ENCODE results near the gene ELK1.
A peak's percentile ranks its signal among the peaks of the same experiment; 100 is the strongest.

The ELK1 gene

DNA sequence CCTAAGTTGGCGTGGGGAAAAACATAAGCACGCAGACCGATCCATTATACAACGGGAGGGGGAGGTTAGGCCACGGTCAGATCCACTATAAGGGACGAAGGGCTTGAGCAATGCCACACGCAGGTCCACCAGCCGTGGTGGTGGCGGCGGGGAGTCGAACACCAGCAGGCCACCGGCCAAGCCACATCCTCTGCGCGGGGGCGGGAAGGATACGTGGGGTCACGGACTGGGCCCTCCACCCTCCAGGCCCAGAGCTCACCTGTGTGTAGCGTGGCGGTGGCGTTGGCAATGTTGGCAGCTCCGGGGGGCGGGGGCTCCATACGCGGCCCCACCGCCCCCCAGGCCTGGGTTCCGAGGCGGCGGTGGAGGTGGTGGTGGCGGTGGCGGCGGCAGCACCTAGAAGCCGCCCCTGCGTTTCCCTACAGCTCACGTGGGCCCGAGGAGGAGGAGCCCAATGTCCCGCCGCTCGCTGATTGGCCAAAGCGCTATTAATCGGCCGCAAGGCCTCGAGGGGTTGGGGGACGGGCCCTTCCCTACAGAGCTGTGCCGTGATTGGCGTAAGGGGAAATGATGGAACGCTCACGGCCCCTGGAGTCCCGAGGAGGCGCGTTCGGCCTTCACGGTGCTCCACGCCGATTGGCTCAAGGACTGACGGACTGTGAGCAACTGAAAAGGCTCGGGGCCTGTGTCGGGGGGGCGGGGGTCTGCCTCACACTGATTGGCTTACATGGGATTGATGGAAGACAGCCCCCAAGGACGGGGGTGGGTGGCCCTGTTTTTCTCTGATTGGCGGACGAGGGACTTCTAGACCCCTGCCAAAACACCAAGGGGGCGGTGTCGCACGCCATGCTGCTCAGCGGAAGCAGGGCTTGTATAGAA is at the start of gene ELK1 (continued):
- TF ChIP-seq, protein P1, sequence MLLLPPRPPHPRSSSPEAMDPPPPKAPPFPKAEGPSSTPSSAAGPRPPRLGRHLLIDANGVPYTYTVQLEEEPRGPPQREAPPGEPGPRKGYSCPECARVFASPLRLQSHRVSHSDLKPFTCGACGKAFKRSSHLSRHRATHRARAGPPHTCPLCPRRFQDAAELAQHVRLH (tag by site-specific recombination; IDR thresholded peaks at IDR 0.05): peak; percentile 29; the same call in 1 of the 2 replicates
- TF ChIP-seq ZNF777 (tag by site-specific recombination; IDR thresholded peaks at IDR 0.05; ENCODE audit: borderline replicate concordance): no peak
- no peak for TF ChIP-seq GFI1B (tag by site-specific recombination; IDR thresholded peaks at IDR 0.05)
- TF ChIP-seq GLI4 (tag by site-specific recombination; IDR thresholded peaks at IDR 0.05): no peak
- TF ChIP-seq ZNF623 (tag by site-specific recombination; IDR thresholded peaks at IDR 0.05): no peak
- TF ChIP-seq ZNF155 (tag by site-specific recombination; IDR thresholded peaks at IDR 0.05): no peak
- TF ChIP-seq, protein P2, sequence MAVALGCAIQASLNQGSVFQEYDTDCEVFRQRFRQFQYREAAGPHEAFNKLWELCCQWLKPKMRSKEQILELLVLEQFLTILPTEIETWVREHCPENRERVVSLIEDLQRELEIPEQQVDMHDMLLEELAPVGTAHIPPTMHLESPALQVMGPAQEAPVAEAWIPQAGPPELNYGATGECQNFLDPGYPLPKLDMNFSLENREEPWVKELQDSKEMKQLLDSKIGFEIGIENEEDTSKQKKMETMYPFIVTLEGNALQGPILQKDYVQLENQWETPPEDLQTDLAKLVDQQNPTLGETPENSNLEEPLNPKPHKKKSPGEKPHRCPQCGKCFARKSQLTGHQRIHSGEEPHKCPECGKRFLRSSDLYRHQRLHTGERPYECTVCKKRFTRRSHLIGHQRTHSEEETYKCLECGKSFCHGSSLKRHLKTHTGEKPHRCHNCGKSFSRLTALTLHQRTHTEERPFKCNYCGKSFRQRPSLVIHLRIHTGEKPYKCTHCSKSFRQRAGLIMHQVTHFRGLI (tag by site-specific recombination; IDR thresholded peaks at IDR 0.05): no peak
- no peak for TF ChIP-seq ZNF596 (tag by site-specific recombination; IDR thresholded peaks at IDR 0.05)
- no peak for TF ChIP-seq ZNF132 (tag by site-specific recombination; IDR thresholded peaks at IDR 0.05; ENCODE audit: borderline replicate concordance)
- TF ChIP-seq, protein P3, sequence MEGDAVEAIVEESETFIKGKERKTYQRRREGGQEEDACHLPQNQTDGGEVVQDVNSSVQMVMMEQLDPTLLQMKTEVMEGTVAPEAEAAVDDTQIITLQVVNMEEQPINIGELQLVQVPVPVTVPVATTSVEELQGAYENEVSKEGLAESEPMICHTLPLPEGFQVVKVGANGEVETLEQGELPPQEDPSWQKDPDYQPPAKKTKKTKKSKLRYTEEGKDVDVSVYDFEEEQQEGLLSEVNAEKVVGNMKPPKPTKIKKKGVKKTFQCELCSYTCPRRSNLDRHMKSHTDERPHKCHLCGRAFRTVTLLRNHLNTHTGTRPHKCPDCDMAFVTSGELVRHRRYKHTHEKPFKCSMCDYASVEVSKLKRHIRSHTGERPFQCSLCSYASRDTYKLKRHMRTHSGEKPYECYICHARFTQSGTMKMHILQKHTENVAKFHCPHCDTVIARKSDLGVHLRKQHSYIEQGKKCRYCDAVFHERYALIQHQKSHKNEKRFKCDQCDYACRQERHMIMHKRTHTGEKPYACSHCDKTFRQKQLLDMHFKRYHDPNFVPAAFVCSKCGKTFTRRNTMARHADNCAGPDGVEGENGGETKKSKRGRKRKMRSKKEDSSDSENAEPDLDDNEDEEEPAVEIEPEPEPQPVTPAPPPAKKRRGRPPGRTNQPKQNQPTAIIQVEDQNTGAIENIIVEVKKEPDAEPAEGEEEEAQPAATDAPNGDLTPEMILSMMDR (tag by site-specific recombination; IDR thresholded peaks at IDR 0.05): peak; percentile 47
- TF ChIP-seq ZEB2 (tag by site-specific recombination; IDR thresholded peaks at IDR 0.05): peak; percentile 42; the same call in 1 of the 2 replicates
- no peak for TF ChIP-seq FEZF1 (tag by site-specific recombination; IDR thresholded peaks at IDR 0.05)
- TF ChIP-seq GLIS1 (tag by site-specific recombination; IDR thresholded peaks at IDR 0.05): peak; percentile 75
- no peak for TF ChIP-seq ZNF112 (tag by site-specific recombination; IDR thresholded peaks at IDR 0.05)
- TF ChIP-seq ZNF324 (tag by site-specific recombination; IDR thresholded peaks at IDR 0.05): no peak
- TF ChIP-seq, protein P4, sequence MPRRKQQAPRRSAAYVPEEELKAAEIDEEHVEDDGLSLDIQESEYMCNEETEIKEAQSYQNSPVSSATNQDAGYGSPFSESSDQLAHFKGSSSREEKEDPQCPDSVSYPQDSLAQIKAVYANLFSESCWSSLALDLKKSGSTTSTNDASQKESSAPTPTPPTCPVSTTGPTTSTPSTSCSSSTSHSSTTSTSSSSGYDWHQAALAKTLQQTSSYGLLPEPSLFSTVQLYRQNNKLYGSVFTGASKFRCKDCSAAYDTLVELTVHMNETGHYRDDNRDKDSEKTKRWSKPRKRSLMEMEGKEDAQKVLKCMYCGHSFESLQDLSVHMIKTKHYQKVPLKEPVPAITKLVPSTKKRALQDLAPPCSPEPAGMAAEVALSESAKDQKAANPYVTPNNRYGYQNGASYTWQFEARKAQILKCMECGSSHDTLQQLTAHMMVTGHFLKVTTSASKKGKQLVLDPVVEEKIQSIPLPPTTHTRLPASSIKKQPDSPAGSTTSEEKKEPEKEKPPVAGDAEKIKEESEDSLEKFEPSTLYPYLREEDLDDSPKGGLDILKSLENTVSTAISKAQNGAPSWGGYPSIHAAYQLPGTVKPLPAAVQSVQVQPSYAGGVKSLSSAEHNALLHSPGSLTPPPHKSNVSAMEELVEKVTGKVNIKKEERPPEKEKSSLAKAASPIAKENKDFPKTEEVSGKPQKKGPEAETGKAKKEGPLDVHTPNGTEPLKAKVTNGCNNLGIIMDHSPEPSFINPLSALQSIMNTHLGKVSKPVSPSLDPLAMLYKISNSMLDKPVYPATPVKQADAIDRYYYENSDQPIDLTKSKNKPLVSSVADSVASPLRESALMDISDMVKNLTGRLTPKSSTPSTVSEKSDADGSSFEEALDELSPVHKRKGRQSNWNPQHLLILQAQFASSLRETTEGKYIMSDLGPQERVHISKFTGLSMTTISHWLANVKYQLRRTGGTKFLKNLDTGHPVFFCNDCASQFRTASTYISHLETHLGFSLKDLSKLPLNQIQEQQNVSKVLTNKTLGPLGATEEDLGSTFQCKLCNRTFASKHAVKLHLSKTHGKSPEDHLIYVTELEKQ (tag by site-specific recombination; IDR thresholded peaks at IDR 0.05; ENCODE audit: borderline replicate concordance): no peak
- TF ChIP-seq, protein P5, sequence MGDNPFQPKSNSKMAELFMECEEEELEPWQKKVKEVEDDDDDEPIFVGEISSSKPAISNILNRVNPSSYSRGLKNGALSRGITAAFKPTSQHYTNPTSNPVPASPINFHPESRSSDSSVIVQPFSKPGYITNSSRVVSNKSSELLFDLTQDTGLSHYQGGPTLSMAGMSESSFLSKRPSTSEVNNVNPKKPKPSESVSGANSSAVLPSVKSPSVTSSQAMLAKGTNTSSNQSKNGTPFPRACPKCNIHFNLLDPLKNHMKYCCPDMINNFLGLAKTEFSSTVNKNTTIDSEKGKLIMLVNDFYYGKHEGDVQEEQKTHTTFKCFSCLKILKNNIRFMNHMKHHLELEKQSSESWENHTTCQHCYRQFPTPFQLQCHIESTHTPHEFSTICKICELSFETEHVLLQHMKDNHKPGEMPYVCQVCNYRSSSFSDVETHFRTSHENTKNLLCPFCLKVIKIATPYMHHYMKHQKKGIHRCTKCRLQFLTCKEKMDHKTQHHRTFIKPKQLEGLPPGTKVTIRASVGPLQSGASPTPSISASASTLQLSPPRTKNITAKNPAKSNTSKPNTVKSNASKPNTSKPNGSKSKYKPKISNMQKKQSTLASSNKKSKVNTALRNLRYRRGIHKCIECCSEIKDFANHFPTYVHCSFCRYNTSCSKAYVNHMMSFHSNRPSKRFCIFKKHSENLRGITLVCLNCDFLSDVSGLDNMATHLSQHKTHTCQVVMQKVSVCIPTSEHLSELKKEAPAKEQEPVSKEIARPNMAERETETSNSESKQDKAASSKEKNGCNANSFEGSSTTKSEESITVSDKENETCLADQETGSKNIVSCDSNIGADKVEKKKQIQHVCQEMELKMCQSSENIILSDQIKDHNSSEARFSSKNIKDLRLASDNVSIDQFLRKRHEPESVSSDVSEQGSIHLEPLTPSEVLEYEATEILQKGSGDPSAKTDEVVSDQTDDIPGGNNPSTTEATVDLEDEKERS (tag by site-specific recombination; IDR thresholded peaks at IDR 0.05): no peak
- TF ChIP-seq IKZF3 (tag by site-specific recombination; IDR thresholded peaks at IDR 0.05): no peak
- TF ChIP-seq, protein P6, sequence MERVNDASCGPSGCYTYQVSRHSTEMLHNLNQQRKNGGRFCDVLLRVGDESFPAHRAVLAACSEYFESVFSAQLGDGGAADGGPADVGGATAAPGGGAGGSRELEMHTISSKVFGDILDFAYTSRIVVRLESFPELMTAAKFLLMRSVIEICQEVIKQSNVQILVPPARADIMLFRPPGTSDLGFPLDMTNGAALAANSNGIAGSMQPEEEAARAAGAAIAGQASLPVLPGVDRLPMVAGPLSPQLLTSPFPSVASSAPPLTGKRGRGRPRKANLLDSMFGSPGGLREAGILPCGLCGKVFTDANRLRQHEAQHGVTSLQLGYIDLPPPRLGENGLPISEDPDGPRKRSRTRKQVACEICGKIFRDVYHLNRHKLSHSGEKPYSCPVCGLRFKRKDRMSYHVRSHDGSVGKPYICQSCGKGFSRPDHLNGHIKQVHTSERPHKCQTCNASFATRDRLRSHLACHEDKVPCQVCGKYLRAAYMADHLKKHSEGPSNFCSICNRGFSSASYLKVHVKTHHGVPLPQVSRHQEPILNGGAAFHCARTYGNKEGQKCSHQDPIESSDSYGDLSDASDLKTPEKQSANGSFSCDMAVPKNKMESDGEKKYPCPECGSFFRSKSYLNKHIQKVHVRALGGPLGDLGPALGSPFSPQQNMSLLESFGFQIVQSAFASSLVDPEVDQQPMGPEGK (tag by site-specific recombination; IDR thresholded peaks at IDR 0.05): peak; percentile 93
- no peak for TF ChIP-seq ZNF548 (tag by site-specific recombination; IDR thresholded peaks at IDR 0.05)
- no peak for TF ChIP-seq ZNF169 (tag by site-specific recombination; IDR thresholded peaks at IDR 0.05)
- no peak for TF ChIP-seq ZNF521 (tag by site-specific recombination; IDR thresholded peaks at IDR 0.05)
- no peak for TF ChIP-seq GLI2 (tag by site-specific recombination; IDR thresholded peaks at IDR 0.05; ENCODE audit: borderline replicate concordance, low read depth)
- peak; percentile 88 for TF ChIP-seq SP2 (tag by site-specific recombination; IDR thresholded peaks at IDR 0.05)
- TF ChIP-seq ZBTB8A (tag by site-specific recombination; IDR thresholded peaks at IDR 0.05): no peak
- TF ChIP-seq ZNF311 (tag by site-specific recombination; IDR thresholded peaks at IDR 0.05; ENCODE audit: borderline replicate concordance): no peak
- TF ChIP-seq ZNF510 (tag by site-specific recombination; IDR thresholded peaks at IDR 0.05; ENCODE audit: insufficient replicate concordance): no peak
